Measurements from ENCODE around the gene CYTH1.

The CYTH1 gene

DNA sequence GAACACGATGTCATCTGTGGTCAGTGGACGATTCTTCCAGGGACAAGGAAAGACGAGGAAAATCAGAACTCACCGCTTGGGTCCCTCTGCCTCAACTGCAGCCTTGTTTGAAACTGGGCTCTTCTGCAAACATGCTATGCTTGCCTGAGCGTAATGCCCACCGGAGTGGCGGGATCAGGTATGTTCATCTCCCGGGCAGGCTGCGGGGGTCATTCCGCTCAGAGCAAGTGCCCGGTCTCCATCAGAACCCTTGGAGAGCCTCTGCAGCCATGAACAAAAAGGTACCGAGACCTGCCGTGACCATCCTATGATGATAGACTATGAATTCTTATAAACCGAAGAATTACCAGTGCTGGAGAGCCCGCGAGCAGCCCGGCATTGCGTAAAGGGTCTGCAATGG is 140.4 kb downstream of the CYTH1 start:
- DNase-seq: no peak

DNA sequence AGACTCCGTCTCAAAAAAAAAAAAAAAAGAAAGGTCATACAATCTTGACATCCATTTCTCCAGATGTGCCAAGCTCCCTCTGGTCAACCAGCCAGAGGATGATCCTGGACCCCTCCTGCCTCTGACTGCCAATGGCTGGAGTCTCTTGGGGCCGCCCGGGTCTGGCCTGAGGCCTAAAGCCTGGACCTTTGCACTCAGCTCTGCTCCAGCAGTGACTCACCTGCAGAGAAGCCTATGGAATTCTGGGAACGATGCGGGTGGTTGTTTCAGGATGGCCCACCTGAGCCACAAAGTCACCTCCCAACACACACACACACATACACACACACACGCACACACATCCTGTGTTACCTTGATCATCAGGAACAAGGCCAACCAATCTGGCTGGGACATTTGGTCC is 140.8 kb downstream of the CYTH1 start:
- no peak for DNase-seq

DNA sequence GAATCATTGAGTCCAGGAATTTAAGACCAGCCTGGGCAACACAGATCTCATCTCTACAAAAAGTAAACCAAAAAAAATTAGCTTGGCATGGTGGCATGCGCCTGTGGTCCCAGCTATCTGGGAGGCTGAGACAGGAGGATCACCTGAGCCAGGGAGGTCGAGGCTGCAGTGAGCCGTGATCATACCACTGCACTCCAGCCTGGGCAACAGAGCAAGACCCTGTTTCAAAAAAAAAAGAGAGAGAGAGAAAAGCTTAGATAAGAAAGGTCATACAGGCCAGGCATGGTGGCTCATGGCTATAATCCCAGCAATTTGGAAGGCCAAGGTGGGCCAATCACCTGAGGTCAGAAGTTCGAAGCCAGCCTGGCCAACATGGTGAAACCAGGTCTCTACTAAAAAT is 141.4 kb downstream of the CYTH1 start:
- no peak for DNase-seq

DNA sequence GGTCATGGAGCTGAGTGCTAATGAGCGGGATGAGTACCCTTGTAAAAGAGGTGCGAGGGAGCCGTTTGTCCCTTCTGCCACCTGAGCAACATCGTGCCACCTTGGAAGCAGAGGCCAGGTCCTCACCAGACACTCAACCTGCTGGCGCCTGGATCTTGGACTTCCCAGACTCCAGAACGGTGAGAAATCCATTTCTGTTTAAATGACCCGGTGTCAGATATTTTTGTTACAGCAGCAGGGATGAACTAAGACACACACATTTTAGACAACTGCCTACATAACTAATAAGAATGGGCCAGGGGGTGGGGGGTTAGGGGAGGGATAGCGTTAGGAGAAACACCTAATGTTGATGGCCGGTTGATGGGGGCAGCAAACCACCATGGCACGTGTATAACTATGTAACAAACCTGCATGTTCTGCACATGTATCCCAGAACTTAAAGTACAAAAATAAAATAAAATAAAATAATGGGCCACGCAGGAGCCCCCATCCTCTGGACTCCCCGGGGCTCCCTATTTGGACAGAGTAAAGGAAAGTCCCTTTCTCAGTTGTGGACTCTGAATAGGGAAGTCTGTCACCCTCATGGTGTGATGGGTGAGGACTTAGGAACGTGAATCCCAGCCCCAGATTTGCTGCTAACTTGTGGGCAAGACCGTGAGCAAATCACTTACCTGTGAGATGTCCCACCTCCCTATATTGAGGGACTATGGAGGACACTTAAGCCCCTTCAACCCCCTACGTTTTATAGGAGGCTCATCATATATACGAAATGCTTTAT is 144.2 kb downstream of the CYTH1 start:
- no peak for DNase-seq

DNA sequence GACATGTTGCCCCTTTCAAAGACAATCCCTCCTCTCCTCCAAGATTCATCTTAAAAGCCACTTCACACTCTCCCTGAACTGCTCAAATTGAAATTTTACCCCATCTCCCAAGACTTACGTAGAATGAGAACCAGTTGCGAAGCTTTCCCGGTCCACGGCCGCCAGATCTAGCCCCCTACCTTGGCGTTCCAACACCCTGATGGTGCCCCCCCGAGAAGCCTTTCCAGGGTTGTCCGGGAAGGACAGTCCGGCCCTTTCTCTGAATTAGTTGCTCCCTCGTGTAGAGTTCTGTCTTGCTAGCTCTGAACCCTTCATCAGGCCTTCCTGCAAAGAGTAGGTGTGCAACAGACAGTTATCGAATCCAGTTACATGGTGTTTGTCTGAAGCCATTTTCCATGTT is 144.9 kb downstream of the CYTH1 start:
- no peak for DNase-seq

DNA sequence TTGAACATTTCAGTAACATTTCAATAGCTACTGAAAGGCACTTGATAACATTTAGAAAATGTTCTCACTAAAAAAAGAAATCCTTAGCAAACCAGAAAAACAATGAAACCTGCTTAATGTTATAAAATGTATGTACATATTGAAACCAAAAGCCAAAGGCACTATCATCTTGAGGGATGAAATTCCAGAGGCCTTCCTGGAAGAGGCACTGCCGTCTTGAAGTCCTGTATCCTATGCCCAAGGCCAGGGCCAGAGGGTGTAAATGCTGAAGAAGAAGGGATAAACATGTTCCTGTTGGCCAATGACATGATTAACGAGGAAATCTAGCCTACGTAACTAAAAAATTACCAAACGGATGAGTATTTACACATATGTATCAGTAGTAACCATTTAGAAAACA is 147.9 kb downstream of the CYTH1 start:
- DNase-seq: no peak

DNA sequence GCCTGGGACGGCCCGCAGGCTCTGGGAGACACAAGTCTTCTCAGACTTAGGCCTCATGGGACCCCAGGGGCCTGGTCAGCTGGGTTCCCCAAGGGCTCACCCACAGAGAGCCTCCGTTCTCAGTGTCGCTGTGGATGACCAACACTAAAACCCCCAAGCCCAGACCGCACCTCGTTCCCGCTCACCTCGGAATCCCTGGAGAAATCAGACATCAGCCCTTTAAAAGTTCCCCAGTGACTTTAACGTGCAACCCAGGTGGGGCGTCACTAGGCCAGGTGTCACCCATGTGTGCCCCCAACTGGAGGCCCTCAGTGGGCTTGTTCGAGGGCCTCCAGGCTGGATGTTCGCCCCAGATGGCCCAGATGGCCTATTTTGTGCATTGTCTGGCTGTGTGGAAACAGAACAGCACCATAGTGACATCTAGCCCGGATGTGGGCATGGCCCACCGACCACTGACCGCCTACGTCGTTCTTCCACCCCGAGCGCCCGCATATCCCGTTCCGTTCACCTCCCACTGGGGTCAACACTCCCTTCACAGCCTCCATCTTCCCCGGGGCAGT is 152.6 kb downstream of the CYTH1 start:
- no peak for DNase-seq

DNA sequence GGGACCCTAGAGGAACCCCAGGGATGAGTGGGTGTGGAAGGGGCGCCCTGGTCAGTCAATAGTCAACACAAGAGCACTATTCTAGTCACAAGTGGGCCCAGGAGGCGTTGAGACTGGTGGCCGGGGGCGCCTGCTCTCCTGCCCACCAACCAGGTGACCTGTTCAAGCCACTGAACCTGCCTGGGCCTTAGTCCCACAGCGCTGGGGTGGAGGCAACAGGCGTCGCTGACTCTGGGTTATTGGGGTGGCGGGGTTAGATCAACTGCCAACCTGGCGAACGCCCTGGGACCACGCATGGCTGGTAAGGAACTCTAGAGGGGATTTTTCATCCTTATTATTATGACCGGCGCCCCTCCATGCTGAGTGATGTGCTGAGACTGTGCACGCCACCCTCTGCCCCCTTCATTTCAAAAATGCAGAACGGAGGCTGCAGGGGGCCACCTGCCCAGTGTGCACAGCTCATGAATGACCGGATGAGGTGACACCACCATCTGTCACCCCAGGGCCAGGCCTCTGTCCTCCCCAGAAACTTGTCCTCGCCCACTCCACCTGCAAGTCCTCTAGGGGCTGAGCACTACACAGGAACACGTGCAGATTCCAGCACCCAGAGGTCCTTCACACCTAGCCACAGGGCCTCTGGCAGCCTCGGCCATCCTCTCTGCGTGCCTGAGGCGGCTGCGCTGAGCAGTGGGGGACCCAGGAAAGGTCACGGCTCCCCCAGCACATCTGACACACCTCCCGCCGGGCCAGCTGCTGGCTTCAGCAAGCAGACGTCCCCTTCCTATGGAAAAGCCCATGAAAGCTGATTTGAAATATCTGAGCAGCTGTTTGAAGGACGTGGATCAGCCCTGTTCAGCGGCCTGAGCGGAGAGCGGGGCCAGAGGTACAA is 153.3 kb downstream of the CYTH1 start:
- no peak for DNase-seq

DNA sequence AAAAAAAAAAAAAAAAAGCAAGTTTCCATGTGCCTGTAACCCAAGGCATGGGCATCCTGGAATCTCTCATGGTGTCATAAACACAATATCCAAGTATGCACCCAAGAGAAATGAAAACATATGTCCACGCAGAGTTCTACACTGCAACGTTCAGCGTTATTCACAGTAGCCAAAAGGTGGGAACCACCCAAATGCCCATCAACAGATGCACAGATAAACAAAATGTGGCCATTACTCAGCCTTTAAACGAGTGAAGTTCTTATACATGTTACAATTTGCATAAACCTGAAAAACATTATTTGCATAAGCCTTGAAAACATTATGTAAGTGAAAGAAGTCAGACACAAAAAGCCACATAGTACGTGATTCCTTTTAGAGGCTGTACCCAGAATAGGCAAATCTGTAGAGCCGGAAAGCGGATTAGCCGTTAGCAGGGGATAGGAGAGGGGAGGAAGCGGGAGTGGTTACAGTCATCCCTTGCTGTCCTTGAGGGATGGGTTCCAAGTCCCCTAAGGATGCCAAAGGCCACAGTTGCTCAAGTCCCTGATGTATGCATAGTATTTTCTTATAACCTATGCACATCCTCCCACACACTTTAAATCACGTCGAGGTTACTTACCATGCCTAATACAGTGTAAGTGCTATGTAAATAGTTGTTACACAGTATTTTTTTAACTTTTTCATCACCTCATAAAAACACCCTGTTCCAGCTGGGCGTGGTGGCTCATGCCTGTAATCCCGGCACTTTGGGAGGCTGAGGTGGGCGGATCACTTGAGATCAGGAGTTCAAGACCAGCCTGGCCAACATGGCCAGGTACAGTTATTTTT is 157.5 kb downstream of the CYTH1 start:
- no peak for DNase-seq

All from NCI-H1105 treated with DMSO at 0.1 percent for 48 hours (cell line).